ENCODE results near the gene PLEKHO2.

Gene PLEKHO2

GRCh38 chr15:64842986-64843561 lies 1.4 kb downstream of the PLEKHO2 start:
- Mint-ChIP-seq H3K36me3 (ENCODE audit: low read depth) (peaks cover 20% of the 10 kb centered on the region), H3K9me3 (no peaks in the 10 kb centered on the region), H3K4me3 (peak overlapping the region; percentile 89), H3K27me3 (ENCODE audit: low read depth) (no peaks in the 10 kb centered on the region), H3K4me1 (ENCODE audit: low read depth) (peaks cover 52% of the 10 kb centered on the region), H3K27ac (peak overlapping the region; percentile 90)
- DNase-seq (ENCODE audit: low spot score): no peak

DNA sequence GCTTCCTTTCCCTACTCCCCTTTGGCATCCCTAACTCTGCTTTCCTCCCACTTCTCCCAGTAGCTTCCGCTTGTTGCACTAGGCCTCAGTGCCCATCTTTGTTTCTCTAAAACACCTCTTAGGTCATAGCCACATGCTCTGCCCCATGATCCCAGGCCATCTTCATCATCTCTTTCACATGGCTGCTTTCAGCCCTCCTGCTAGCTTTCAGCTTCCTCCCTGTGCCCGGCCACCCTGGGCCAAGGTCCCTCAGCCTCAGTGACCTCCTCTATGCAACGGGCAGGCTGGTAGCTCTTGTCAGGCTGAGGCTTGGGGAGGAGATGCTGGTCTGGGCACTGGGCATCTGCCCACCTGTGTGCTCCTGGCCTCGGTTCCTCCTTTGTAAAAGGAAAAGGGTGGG lies 2.3 kb downstream of the PLEKHO2 start:
- no peaks in the 10 kb centered on the region for H3K27me3 Mint-ChIP-seq (ENCODE audit: low read depth)
- no peaks in the 10 kb centered on the region for H3K9me3 Mint-ChIP-seq
- H3K4me1 Mint-ChIP-seq (ENCODE audit: low read depth): peaks cover 48% of the 10 kb centered on the region
- peaks cover 25% of the 10 kb centered on the region for H3K36me3 Mint-ChIP-seq (ENCODE audit: low read depth)
- peak overlapping the region; percentile 89 for H3K4me3 Mint-ChIP-seq
- DNase-seq (ENCODE audit: low spot score): no peak
- H3K27ac Mint-ChIP-seq: peak overlapping the region; percentile 86

GRCh38 chr15:64844576-64845145 lies 2.9 kb downstream of the PLEKHO2 start:
- Mint-ChIP-seq H3K27ac (peak overlapping the region; percentile 86), H3K27me3 (ENCODE audit: low read depth) (no peaks in the 10 kb centered on the region)

GRCh38 chr15:64845183-64845611 lies 3.5 kb downstream of the PLEKHO2 start:
- DNase-seq (ENCODE audit: low spot score): no peak
- H3K27me3 Mint-ChIP-seq (ENCODE audit: low read depth): no peaks in the 10 kb centered on the region
- peaks cover 46% of the 10 kb centered on the region for H3K4me1 Mint-ChIP-seq (ENCODE audit: low read depth)
- H3K27ac Mint-ChIP-seq: peak overlapping the region; percentile 86
- no peaks in the 10 kb centered on the region for H3K9me3 Mint-ChIP-seq
- H3K36me3 Mint-ChIP-seq (ENCODE audit: low read depth): peaks cover 28% of the 10 kb centered on the region
- peak overlapping the region; percentile 89 for H3K4me3 Mint-ChIP-seq

More at GRCh38 chr15:64844576-64845145, 2.9 kb downstream of the PLEKHO2 start:
- Mint-ChIP-seq H3K4me3 (peak overlapping the region; percentile 89), H3K9me3 (no peaks in the 10 kb centered on the region), H3K4me1 (ENCODE audit: low read depth) (peaks cover 46% of the 10 kb centered on the region), H3K36me3 (ENCODE audit: low read depth) (peaks cover 28% of the 10 kb centered on the region)
- DNase-seq (ENCODE audit: low spot score): no peak

DNA sequence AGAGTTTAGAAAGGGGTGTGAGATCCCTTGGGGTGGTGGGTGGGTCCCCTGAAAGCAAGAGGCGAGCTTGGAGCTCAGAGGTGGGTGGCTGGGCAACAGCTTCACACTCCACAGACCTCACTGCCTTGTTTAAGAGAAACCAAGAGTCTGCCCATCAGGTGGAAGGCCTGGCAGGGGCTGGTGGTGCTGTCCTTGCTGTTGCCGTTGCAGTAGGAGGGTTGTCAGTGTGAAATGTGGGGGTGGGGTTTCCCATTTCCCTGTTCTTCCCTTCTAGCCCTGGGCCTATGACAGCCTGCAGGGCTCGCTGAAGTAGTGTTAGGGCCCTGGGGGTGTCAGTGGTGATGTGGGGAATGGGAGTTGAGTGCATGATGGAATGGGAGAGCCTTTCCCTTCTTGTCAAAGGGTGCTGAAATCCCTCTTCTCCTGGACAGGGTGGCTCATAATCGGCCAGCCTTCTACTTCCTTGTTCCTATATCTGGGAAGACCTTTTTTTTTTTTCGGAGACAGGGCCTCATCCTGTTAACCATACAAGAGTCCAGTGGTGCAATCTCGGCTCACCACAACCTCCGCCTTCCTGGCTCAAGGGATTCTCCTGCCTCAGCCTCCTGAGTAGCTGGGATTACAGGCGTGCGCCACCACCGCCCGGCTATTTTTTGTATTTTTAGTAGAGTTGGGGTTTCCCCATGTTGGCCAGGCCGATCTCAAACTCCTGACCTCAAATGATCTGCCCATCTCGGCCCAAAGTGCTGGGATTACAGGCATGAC lies 4.3 kb downstream of the PLEKHO2 start:
- peak overlapping the region; percentile 89 for H3K4me3 Mint-ChIP-seq
- no peaks in the 10 kb centered on the region for H3K27me3 Mint-ChIP-seq (ENCODE audit: low read depth)
- H3K9me3 Mint-ChIP-seq: no peaks in the 10 kb centered on the region
- peaks cover 36% of the 10 kb centered on the region for H3K36me3 Mint-ChIP-seq (ENCODE audit: low read depth)
- DNase-seq (ENCODE audit: low spot score): no peak
- H3K27ac Mint-ChIP-seq: peak overlapping the region; percentile 62
- H3K4me1 Mint-ChIP-seq (ENCODE audit: low read depth): peaks cover 40% of the 10 kb centered on the region

DNA sequence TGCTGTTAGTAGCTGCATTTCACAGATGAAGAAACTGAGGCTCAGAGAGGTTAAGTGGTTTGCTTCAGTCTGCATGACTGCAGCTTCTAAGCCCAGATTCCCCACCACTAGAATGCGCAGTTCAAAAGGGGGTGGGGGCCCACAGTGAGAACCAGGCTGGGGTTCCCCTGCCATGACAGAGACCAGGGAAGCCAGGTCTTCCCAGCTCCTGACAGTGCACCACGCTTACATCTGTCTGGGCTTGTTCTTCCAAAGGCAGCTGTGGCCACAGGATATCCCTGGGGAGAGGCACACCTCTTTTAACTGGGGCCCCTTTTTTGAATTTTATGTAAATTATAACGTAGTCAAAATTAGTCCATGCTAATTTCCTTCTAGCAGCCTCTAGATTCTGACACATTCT lies 5.3 kb downstream of the PLEKHO2 start:
- no peak overlapping the region for H3K4me3 Mint-ChIP-seq
- H3K27me3 Mint-ChIP-seq (ENCODE audit: low read depth): no peaks in the 10 kb centered on the region
- DNase-seq (ENCODE audit: low spot score): no peak
- H3K9me3 Mint-ChIP-seq: no peaks in the 10 kb centered on the region
- peaks cover 40% of the 10 kb centered on the region for H3K4me1 Mint-ChIP-seq (ENCODE audit: low read depth)
- H3K36me3 Mint-ChIP-seq (ENCODE audit: low read depth): peaks cover 44% of the 10 kb centered on the region
- H3K27ac Mint-ChIP-seq: peak overlapping the region; percentile 39

GRCh38 chr15:64847448-64847847 lies 5.7 kb downstream of the PLEKHO2 start:
- peak overlapping the region; percentile 39 for H3K27ac Mint-ChIP-seq
- peaks cover 44% of the 10 kb centered on the region for H3K36me3 Mint-ChIP-seq (ENCODE audit: low read depth)

GRCh38 chr15:64847876-64848716 lies 6.4 kb downstream of the PLEKHO2 start:
- Mint-ChIP-seq H3K9me3 (no peaks in the 10 kb centered on the region), H3K4me1 (ENCODE audit: low read depth) (peaks cover 39% of the 10 kb centered on the region), H3K36me3 (ENCODE audit: low read depth) (peaks cover 43% of the 10 kb centered on the region), H3K4me3 (no peak overlapping the region), H3K27ac (no peak overlapping the region), H3K27me3 (ENCODE audit: low read depth) (no peaks in the 10 kb centered on the region)
- no peak for DNase-seq (ENCODE audit: low spot score)

More at GRCh38 chr15:64847448-64847847, 5.7 kb downstream of the PLEKHO2 start:
- Mint-ChIP-seq H3K27me3 (ENCODE audit: low read depth) (no peaks in the 10 kb centered on the region), H3K9me3 (no peaks in the 10 kb centered on the region), H3K4me3 (no peak overlapping the region), H3K4me1 (ENCODE audit: low read depth) (peaks cover 41% of the 10 kb centered on the region)
- no peak for DNase-seq (ENCODE audit: low spot score)

- no peaks in the 10 kb centered on the region for H3K27me3 Mint-ChIP-seq (ENCODE audit: low read depth)
- no peak overlapping the region for H3K27ac Mint-ChIP-seq
- no peak for DNase-seq (ENCODE audit: low spot score)
- H3K4me3 Mint-ChIP-seq: no peak overlapping the region
- no peaks in the 10 kb centered on the region for H3K9me3 Mint-ChIP-seq
- H3K4me1 Mint-ChIP-seq (ENCODE audit: low read depth): peaks cover 17% of the 10 kb centered on the region
- H3K36me3 Mint-ChIP-seq (ENCODE audit: low read depth): peaks cover 47% of the 10 kb centered on the region
Observed at GRCh38 chr15:64850778-64851502, 9.2 kb downstream of the PLEKHO2 start.

DNA sequence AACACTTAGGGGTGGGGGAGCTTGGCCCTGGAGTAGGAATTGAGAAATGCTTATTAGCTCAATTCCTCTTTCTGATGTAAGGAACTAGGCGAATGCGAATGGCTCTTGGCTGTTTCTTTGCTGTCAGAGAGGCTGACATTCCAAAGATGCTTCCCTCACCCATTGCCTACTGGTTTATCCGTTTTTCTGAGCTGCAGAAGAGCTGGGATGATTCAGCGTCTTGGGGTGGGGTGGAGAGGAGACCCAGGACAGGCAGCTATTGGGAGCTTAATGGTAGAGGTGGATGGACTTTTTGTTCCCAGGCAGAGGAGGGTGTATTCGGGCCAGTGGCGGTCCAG lies 9.8 kb downstream of the PLEKHO2 start:
- Mint-ChIP-seq H3K4me1 (ENCODE audit: low read depth) (peaks cover 19% of the 10 kb centered on the region), H3K27ac (no peak overlapping the region), H3K36me3 (ENCODE audit: low read depth) (peaks cover 50% of the 10 kb centered on the region), H3K9me3 (no peaks in the 10 kb centered on the region), H3K27me3 (ENCODE audit: low read depth) (no peaks in the 10 kb centered on the region), H3K4me3 (no peak overlapping the region)
- no peak for DNase-seq (ENCODE audit: low spot score)

GRCh38 chr15:64854041-64854440 lies 12.3 kb downstream of the PLEKHO2 start:
- Mint-ChIP-seq H3K27ac (no peak overlapping the region), H3K27me3 (ENCODE audit: low read depth) (no peaks in the 10 kb centered on the region), H3K36me3 (ENCODE audit: low read depth) (peaks cover 48% of the 10 kb centered on the region), H3K4me3 (no peak overlapping the region), H3K4me1 (ENCODE audit: low read depth) (peaks cover 19% of the 10 kb centered on the region), H3K9me3 (no peaks in the 10 kb centered on the region)
- DNase-seq (ENCODE audit: low spot score): no peak

DNA sequence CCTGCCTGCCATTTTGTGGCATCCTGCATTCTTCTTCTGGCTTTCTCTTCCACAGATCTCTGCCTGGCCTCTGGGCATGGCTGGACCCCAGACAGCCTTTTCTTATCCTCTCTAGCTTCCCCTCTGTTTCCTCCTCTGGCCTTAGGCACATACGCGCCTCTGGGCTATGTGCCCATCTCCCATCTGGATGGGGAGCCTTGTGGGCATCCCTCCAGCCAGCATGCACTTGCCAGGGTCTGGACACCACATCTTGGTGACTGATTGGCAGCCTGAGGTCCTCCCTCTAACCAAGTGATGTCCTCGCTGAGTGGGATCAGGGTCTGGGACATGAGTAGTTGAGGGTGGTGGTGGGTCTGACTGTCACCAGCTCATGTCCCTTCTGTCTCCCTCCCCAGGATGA lies 12.8 kb downstream of the PLEKHO2 start:
- Mint-ChIP-seq H3K9me3 (no peaks in the 10 kb centered on the region), H3K27ac (no peak overlapping the region), H3K36me3 (ENCODE audit: low read depth) (peaks cover 47% of the 10 kb centered on the region), H3K4me1 (ENCODE audit: low read depth) (peaks cover 19% of the 10 kb centered on the region), H3K27me3 (ENCODE audit: low read depth) (no peaks in the 10 kb centered on the region), H3K4me3 (no peak overlapping the region)
- no peak for DNase-seq (ENCODE audit: low spot score)

GRCh38 chr15:64855205-64855975 lies 13.7 kb downstream of the PLEKHO2 start:
- H3K27ac Mint-ChIP-seq: peak overlapping the region; percentile 6
- no peaks in the 10 kb centered on the region for H3K9me3 Mint-ChIP-seq
- no peak for DNase-seq (ENCODE audit: low spot score)
- peaks cover 46% of the 10 kb centered on the region for H3K36me3 Mint-ChIP-seq (ENCODE audit: low read depth)
- peaks cover 19% of the 10 kb centered on the region for H3K4me1 Mint-ChIP-seq (ENCODE audit: low read depth)
- H3K4me3 Mint-ChIP-seq: no peak overlapping the region
- H3K27me3 Mint-ChIP-seq (ENCODE audit: low read depth): no peaks in the 10 kb centered on the region
